IMR-90 (cell line): ENCODE data around the gene SLC47A2. TPM values are rescaled to one million over a fixed set of nuclear protein-coding genes. Genes with fewer than 3 reads are reported as not detected.

Source experiments
- ATAC-seq: fragments of 200-7000 bp; cut with Tn5 transposase; 2 replicates; pipeline ENCODE4 v1.9.1; 2020; ENCODE audit warnings: low read depth, mild to moderate bottlenecking, moderate library complexity
- BruUV-seq: library from RNA; stranded (reverse); fragments of 400-500 nt; replicated peaks from 2 replicates; lab custom pipeline; 2021; lab: Mats Ljungman, UMichigan
- CTCF ChIA-PET: fragments of 300-600 bp; formaldehyde crosslinking; extraction: SDS; loops from one replicate; lab custom pipeline; 2021; ENCODE audit warnings: antibody characterized with exemption; lab: Yijun Ruan, JAX
- POLR2A ChIA-PET: fragments of 300-600 bp; sonication (Branson Sonifier 250); formaldehyde crosslinking; loops from one replicate; lab custom pipeline; 2022; ENCODE audit warnings: antibody characterized with exemption; ENCODE audit not compliant: unreplicated experiment; lab: Charles Lee
- DNase-seq: peaks from one replicate; pipeline ENCODE4 v3.0.0; 2013
- H2AFZ ChIP-seq: replicated peaks from 2 replicates; pipeline ENCODE3; 2013; ENCODE audit warnings: low read length, mild to moderate bottlenecking; ENCODE audit not compliant: poor library complexity
- H2AK5ac ChIP-seq: 2 replicates; pipeline ENCODE4 v1.6.1; 2013; ENCODE audit warnings: low read depth, low read length, inconsistent platforms
- H2AK9ac ChIP-seq: replicated peaks from 2 replicates; pipeline ENCODE3; 2013; ENCODE audit warnings: mild to moderate bottlenecking, low read depth, low read length, moderate library complexity; ENCODE audit not compliant: poor library complexity
- H2BK120ac ChIP-seq: 2 replicates; pipeline ENCODE4 v1.6.1; 2013; ENCODE audit warnings: low read depth, low read length, inconsistent platforms
- H2BK15ac ChIP-seq: 3 replicates; pipeline ENCODE4 v1.6.1; 2013; ENCODE audit warnings: low read depth, low read length, inconsistent platforms
- H2BK20ac ChIP-seq: 2 replicates; pipeline ENCODE4 v1.6.1; 2013; ENCODE audit warnings: low read depth, mild to moderate bottlenecking, inconsistent platforms, low read length, moderate library complexity
- H2BK5ac ChIP-seq: 2 replicates; pipeline ENCODE4 v1.6.1; 2013; ENCODE audit warnings: mild to moderate bottlenecking, low read depth, low read length, inconsistent platforms; ENCODE audit not compliant: poor library complexity, severe bottlenecking
- H3K14ac ChIP-seq: replicated peaks from 2 replicates; pipeline ENCODE4 v1.6.1; 2013; ENCODE audit warnings: low read depth, low read length, inconsistent platforms
- H3K18ac ChIP-seq: 2 replicates; pipeline ENCODE4 v1.6.1; 2013; ENCODE audit warnings: low read depth, low read length, control low read depth
- H3K23ac ChIP-seq: 2 replicates; pipeline ENCODE4 v1.6.1; 2013; ENCODE audit warnings: low read depth, low read length, inconsistent platforms
- H3K27ac ChIP-seq: 2 replicates; pipeline ENCODE4 v1.5.1; 2013; ENCODE audit warnings: mild to moderate bottlenecking, control low read depth, low read length; ENCODE audit not compliant: insufficient read depth
- H3K27me3 ChIP-seq: 2 replicates; pipeline ENCODE4 v1.6.1; 2013; ENCODE audit warnings: low read length; ENCODE audit not compliant: control insufficient read depth, insufficient read depth
- H3K36me3 ChIP-seq: 2 replicates; pipeline ENCODE4 v1.6.1; 2013; ENCODE audit warnings: low read length, mixed read lengths; ENCODE audit not compliant: control insufficient read depth, insufficient read depth
- H3K4ac ChIP-seq: 2 replicates; pipeline ENCODE4 v1.6.1; 2013; ENCODE audit warnings: low read depth, low read length, inconsistent platforms
- H3K4me1 ChIP-seq: 2 replicates; pipeline ENCODE4 v1.6.1; 2013; ENCODE audit warnings: low read length, mixed read lengths; ENCODE audit not compliant: control insufficient read depth, insufficient read depth
- H3K4me2 ChIP-seq: 2 replicates; pipeline ENCODE4 v1.6.1; 2013; ENCODE audit warnings: low read depth, mild to moderate bottlenecking, control low read depth, low read length, moderate library complexity
- H3K4me3 ChIP-seq: 2 replicates; pipeline ENCODE4 v1.5.1; 2013; ENCODE audit warnings: low read depth, mild to moderate bottlenecking, control low read depth, low read length, moderate library complexity; ENCODE audit not compliant: insufficient read depth
- H3K56ac ChIP-seq: 2 replicates; pipeline ENCODE4 v1.6.1; 2013; ENCODE audit warnings: low read length, inconsistent platforms; ENCODE audit not compliant: insufficient read depth; ENCODE audit errors: extremely low read depth
- H3K79me1 ChIP-seq, 2 experiments: 2 replicates each; pipeline ENCODE4 v1.6.1; 2013; ENCODE audit warnings: low read length in 2 of 2, inconsistent platforms in 1 of 2, low read depth in 1 of 2
- H3K9ac ChIP-seq: 2 replicates; pipeline ENCODE4 v1.6.1; 2013; ENCODE audit warnings: low read depth, low read length, control low read depth
- H3K9me1 ChIP-seq: 2 replicates; pipeline ENCODE4 v1.6.1; 2013; ENCODE audit warnings: low read length, inconsistent platforms; ENCODE audit not compliant: insufficient read depth
- H3K9me3 ChIP-seq: 2 replicates; pipeline ENCODE4 v1.6.1; 2013; ENCODE audit warnings: low read length; ENCODE audit not compliant: control insufficient read depth, insufficient read depth
- H4K20me1 ChIP-seq: 2 replicates; pipeline ENCODE4 v1.6.1; 2013; ENCODE audit warnings: low read length, inconsistent platforms; ENCODE audit not compliant: insufficient read depth
- H4K5ac ChIP-seq: 2 replicates; pipeline ENCODE4 v1.6.1; 2013; ENCODE audit warnings: mild to moderate bottlenecking, low read depth, low read length, control low read depth
- H4K8ac ChIP-seq, 2 experiments: 2 replicates each; pipeline ENCODE4 v1.6.1; 2013; ENCODE audit warnings: low read depth in 2 of 2, low read length in 2 of 2, control low read depth in 1 of 2, inconsistent platforms in 1 of 2
- H4K91ac ChIP-seq: 2 replicates; pipeline ENCODE4 v1.6.1; 2013; ENCODE audit warnings: low read depth, low read length, inconsistent platforms; ENCODE audit not compliant: insufficient read depth
- CEBPB ChIP-seq: IDR thresholded peaks from 2 replicates; pipeline ENCODE4 v1.6.1; 2012; ENCODE audit warnings: low read depth, low read length, improper control_type of control experiment
- CHD1 ChIP-seq: IDR thresholded peaks from 2 replicates; pipeline ENCODE4 v1.6.1; 2012; ENCODE audit warnings: low read depth, low read length, improper control_type of control experiment
- ELK1 ChIP-seq: fragments of 150-350 bp; IDR thresholded peaks from 2 replicates; pipeline ENCODE4 v1.6.1; 2016; ENCODE audit warnings: low read depth, mild to moderate bottlenecking, low read length, moderate library complexity, borderline replicate concordance
- FOS ChIP-seq: fragments of 150-350 bp; IDR thresholded peaks from 2 replicates; pipeline ENCODE4 v1.6.1; 2016; ENCODE audit warnings: low read depth, low read length
- MAFK ChIP-seq: IDR thresholded peaks from 2 replicates; pipeline ENCODE4 v1.6.1; 2012; ENCODE audit warnings: low read depth, low read length, improper control_type of control experiment
- MAZ ChIP-seq: IDR thresholded peaks from 2 replicates; pipeline ENCODE4 v1.6.1; 2012; ENCODE audit warnings: low read depth, mild to moderate bottlenecking, low read length, improper control_type of control experiment, moderate library complexity, borderline replicate concordance
- MXI1 ChIP-seq: IDR thresholded peaks from 2 replicates; pipeline ENCODE4 v1.6.1; 2012; ENCODE audit warnings: low read depth, mild to moderate bottlenecking, low read length, moderate library complexity, borderline replicate concordance
- POLR2A ChIP-seq: IDR thresholded peaks from 2 replicates; pipeline ENCODE4 v1.6.1; 2012; ENCODE audit warnings: mild to moderate bottlenecking, low read depth, low read length
- RAD21 ChIP-seq: IDR thresholded peaks from 2 replicates; pipeline ENCODE4 v1.6.1; 2012; ENCODE audit warnings: low read length, improper control_type of control experiment
- RCOR1 ChIP-seq: IDR thresholded peaks from 2 replicates; pipeline ENCODE4 v1.6.1; 2012; ENCODE audit warnings: mild to moderate bottlenecking, low read length, improper control_type of control experiment; ENCODE audit not compliant: insufficient replicate concordance
- RFX5 ChIP-seq: IDR thresholded peaks from 2 replicates; pipeline ENCODE4 v1.8.0; 2012; ENCODE audit warnings: low read depth, mild to moderate bottlenecking, low read length, moderate library complexity
- SMC3 ChIP-seq: fragments of 150-350 bp; IDR thresholded peaks from 2 replicates; pipeline ENCODE4 v1.6.1; 2016; ENCODE audit warnings: low read depth, mild to moderate bottlenecking, antibody characterized with exemption, low read length, moderate library complexity
- WGBS, 2 experiments: methylation state at CpG; one replicate each; pipeline versions ENCODE4 v1.1.5 to v1.1.7; 2013; ENCODE audit warnings: missing lambda C conversion rate in 2 of 2; ENCODE audit not compliant: insufficient read length in 1 of 2; ENCODE audit errors: extremely low coverage in 2 of 2; 5-methylcytosine and 5-hydroxymethylcytosine counted together
- dilution Hi-C: fragments of 300-500 bp; cut with HindIII; formaldehyde crosslinking; loops from one replicate; pipeline ENCODE4 v1.14.3; 2018; ENCODE audit warnings: low sequenced_read_pairs; ENCODE audit not compliant: unreplicated experiment
- in situ Hi-C: fragments of 300-500 bp; cut with MboI; formaldehyde crosslinking; loops from 3 replicates; pipeline ENCODE4 v1.14.3; 2019; ENCODE audit warnings: low sequenced_read_pairs, inconsistent platforms, mixed read lengths
- intact Hi-C: fragments of 100-400 bp; cut with micrococcal nuclease; formaldehyde crosslinking; loops from 2 replicates; pipeline ENCODE4 v1.10.0; 2022
- polyA plus RNA-seq, 3 experiments: library from polyadenylated mRNA; depleted of rRNA; stranded (reverse); fragments of >200 nt; gene quantifications; 2 replicates each; pipeline ENCODE4 v1.2.3, GENCODE V29; 2012; ENCODE audit warnings: low replicate concordance in 1 of 3
- total RNA-seq: library from RNA; depleted of rRNA; stranded (reverse); fragments of >200 nt; gene quantifications from 2 replicates; pipeline ENCODE4 v1.2.3, GENCODE V29; 2012

Gene SLC47A2
- total and polyA plus RNA-seq, 2 of the 4 experiments (the other 2 are of a cell fraction): not detected

DNA sequence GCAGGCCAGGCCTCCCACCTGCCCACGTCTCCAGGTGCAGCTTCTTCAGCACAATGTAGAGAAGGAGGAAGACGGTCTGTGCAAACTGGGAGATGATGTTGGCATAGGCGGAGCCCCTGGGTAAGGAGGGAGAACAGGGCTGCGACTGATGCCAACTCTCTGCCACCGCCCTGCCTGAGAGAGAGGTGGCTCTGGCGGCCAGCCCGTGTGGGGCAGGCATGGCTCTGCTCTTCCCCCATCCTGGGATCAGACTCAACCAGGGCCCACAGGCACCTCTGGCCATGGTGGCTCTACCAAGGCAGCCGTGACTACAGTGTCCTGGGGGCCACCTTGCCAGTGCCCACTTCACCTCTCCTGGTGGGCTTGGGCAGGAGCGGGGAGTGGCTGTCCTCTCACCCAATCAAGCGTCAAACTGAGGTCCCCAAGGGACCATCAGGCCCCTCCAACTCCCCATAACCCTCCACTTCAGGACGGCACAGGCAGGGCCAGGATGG is 8.6 kb downstream of the SLC47A2 start:
- ChIA-PET CTCF (no interaction called here), POLR2A (no interaction called here)
- H2AK9ac ChIP-seq: no peak overlapping the region
- TF ChIP-seq MXI1: no peak
- no peak for TF ChIP-seq ELK1
- TF ChIP-seq RFX5: no peak
- TF ChIP-seq MAZ: no peak
- TF ChIP-seq SMC3: no peak
- TF ChIP-seq MAFK: no peak
- no peak for TF ChIP-seq RAD21
- no peak for TF ChIP-seq POLR2A
- no peak for TF ChIP-seq RCOR1
- no peak for TF ChIP-seq CEBPB
- no peak for TF ChIP-seq FOS
- TF ChIP-seq CHD1: no peak
- H3K56ac ChIP-seq: no peak overlapping the region
- DNase-seq (no peak), ATAC-seq (no peak)
- H4K91ac ChIP-seq: no peak overlapping the region
- H2BK20ac ChIP-seq: no peak overlapping the region
- no peak overlapping the region for H3K27ac ChIP-seq
- no peaks in the 10 kb centered on the region; the same call in 1 of the 2 replicates for H3K4me1 ChIP-seq
- H3K27me3 ChIP-seq: peaks cover 20% of the 10 kb centered on the region
- no peak overlapping the region for H3K4me3 ChIP-seq
- no peak overlapping the region for H3K18ac ChIP-seq
- no peak overlapping the region for H3K9ac ChIP-seq
- no peak overlapping the region for H2BK120ac ChIP-seq
- no peak overlapping the region for H2AK5ac ChIP-seq
- H3K9me1 ChIP-seq: no peaks in the 10 kb centered on the region
- no peak overlapping the region for H3K4ac ChIP-seq
- no peak overlapping the region for H2BK15ac ChIP-seq
- H3K36me3 ChIP-seq: no peaks in the 10 kb centered on the region
- BruUV-seq: no TSS peak
- no peak overlapping the region for H3K23ac ChIP-seq
- no peaks in the 10 kb centered on the region for H3K9me3 ChIP-seq
- no peak overlapping the region for H4K5ac ChIP-seq
- no peak overlapping the region for H2AFZ ChIP-seq
- in situ Hi-C loops: no loop called here
- dilution Hi-C loops: no loop called here
- no peak overlapping the region for H2BK5ac ChIP-seq
- no peaks in the 10 kb centered on the region for H3K79me1 ChIP-seq
- no peaks in the 10 kb centered on the region for H4K20me1 ChIP-seq
- H4K8ac ChIP-seq: no peak overlapping the region
- no peak overlapping the region for H3K4me2 ChIP-seq
- no peak overlapping the region for H3K14ac ChIP-seq
- intact Hi-C loops: no loop called here
- WGBS, 2 experiments: 61% methylated on average over 4 of the region's 11 CpGs; no CpG with 5 or more reads in 1 of the 2 experiments
